Aortic smooth muscle cell (primary cell): ENCODE data around the gene CDIP1. TPM values are rescaled to one million over a fixed set of nuclear protein-coding genes. Genes with fewer than 3 reads are reported as not detected.

Experiments
- total RNA-seq: library from RNA; depleted of rRNA; stranded (reverse); fragments of >200 nt; gene quantifications from 2 replicates; pipeline ENCODE4 v1.2.3, GENCODE V29; 2014

Gene CDIP1
- total RNA-seq, result 4.4 and 5.5 TPM in 2 replicates

DNA sequence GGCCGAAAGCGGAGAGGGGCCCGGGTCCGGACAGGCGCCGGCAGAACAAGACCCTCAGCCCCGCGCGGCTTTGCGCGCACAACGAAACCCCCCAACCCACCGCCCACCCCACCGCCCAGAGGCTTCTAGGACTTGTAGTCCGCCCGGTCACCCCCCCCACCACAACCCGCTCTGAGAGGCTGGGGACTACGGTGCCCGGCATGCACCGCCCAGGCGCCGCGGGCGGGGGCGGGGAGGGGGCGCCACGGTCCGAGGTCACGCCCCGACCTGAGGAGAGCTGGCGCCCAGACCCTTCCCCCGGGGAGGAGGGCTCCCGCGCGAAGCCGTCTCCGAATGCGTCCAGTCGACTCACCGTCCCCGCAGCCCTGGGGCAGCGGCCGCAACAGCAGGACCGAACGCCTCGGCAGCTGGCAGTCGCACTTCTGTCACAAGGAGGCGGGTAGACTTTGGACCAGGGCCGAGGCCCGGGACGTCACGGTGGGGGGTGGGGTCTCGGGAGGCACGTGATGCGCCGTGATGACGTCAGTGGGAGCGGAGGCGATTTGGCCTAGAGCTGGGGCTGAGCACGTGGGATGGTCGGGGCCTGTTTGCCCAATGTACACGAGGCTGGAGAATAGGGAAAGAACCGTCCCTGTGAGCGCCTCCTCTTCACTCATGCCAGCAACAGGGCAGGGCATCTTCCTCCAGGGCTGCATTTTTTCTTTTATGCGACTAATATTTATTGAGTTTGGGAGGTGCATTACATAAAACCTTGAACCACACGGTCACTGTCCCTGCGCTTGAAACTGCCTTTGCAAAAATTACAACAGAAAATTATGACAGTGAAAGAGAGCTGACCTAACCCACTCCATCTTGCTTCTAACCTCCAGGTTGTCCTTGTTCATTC, at the start of gene CDIP1:
TSS of gene CDIP1 (minus strand) at position 424 of the 886 bp plus-strand sequence. CDS start 24,643 bp downstream, outside the sequence.

DNA sequence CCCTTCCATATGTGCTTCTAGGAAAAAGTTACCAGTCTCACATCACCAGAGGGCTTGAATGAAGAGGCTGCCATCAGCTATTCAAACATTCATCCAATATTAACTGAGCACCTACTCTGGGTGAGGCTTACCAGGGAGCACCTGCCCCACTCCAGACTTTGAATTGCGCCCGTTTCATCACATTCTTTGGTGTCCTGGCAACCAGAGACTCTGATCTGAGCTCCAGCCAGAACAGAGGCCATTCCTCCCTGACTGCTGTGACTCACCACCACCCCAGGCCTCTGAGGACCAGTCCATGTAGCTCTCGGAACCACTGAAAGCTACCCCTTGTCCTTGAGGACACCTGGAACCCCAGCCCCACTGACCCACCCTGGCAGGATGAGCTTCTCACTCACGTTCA, 17.5 kb upstream of the CDIP1 start, which contains the start of gene C16orf96:
TSS of gene C16orf96 (plus strand) at position 229 of the 400 bp plus-strand sequence. CDS start at position 379, 150 bp downstream.

DNA sequence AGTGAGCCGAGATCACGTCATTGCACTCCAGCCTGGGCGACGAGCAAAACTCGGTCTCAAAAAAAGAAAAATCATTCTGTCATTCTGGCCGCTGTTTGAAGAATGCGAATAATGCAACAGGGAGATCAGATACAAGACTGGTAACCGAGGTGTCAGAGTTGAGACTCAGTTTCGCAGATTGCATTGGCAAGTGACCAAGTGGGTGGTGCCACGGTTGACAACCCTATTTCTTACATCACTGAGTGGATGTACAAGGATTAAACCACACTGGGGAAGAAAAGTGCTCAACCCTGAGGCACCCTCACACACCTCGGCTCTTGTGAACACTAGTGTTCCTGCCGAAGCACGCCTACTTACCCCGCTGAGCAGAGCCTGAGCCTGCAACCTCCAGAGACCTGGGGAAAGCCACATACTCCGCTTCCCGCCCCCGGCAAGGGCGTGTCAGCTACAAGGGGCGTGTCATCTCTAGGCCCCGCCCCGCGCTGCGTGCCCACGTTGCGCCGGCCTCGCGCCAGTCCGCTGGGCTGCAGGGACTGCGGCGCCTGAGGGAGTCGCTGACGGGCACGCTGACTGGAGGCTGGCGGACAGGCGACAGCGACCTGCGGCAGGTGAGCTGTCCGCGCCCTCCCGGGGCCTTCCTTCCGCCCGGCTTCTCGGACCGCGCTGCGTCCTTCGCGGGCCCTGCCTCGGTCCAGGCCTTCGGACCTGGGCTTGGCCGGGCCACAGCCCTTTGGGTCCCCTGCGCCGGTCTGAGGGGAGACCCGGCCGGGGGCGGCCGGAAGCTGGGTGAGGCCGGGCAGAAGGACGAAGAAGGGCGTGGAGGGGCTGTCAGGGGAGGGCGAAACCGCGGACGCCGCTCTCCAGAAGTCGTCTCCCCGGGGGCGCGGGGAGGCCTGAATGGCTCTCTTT, 62.4 kb downstream of the CDIP1 start, which contains the start of gene HMOX2:
TSS of gene HMOX2 (plus strand) at position 519 of the 909 bp plus-strand sequence. CDS start 29,127 bp downstream, outside the sequence.

DNA sequence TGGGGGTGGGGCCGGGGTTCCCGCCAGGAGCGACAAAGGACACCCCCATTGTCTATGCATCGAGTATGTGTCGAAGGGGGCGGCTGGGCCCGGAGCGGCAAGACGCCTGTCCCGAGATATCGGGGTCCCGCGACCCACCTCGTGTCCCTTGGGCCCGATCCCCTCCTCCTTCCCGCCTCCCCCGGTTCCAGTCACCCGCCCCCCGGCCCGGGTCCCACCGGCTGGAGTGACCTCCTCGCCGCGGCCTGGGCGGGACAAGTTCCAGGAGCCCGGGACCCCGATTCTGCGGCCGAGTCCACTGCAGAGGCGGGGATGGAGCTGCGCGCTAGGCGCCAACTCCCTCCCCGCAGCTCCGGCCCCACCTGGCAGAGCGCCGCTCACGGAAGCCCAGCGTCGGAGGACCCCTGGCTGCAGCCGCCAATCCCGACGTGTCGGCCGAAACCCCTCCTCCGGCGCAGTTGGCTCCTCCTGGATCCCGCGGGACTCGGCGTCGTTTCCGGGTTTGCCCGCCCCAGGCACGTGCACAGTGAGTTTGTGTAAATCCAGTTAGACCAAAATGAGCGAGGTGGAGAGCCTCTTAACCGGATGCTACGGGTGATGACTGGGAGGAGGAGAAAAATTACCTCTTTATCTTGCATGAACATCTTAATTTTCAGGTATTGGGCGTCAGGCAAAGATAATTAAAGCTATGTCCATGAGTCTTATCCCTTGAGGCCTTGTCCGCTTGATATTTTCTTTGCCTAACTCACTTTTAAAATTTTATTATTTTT, 64.2 kb downstream of the CDIP1 start, which contains the start of gene NMRAL1:
TSS of gene NMRAL1 (minus strand) at position 434 of the 770 bp plus-strand sequence. CDS start 493 bp downstream, outside the sequence.

Other genes with a start within 250 kb of the CDIP1 start
- gene GLIS2, start 222.7 kb downstream of the CDIP1 start, total RNA-seq, result 2.6 and 4.1 TPM in 2 replicates
- 11.9 and 24.0 TPM in 2 replicates for gene PAM16, start 187.5 kb downstream of the CDIP1 start, total RNA-seq
- 88.0 and 101 TPM in 2 replicates for gene VASN, start 166.9 kb downstream of the CDIP1 start, total RNA-seq
- gene CORO7, start 122.2 kb downstream of the CDIP1 start, total RNA-seq, result 10.2 and 14.7 TPM in 2 replicates
- gene DNAJA3, start 112.9 kb downstream of the CDIP1 start, total RNA-seq, result 36.3 and 46.6 TPM in 2 replicates
- gene NMRAL1, start 64.1 kb downstream of the CDIP1 start, total RNA-seq, result 58.3 and 68.8 TPM in 2 replicates
- gene HMOX2, start 62.4 kb downstream of the CDIP1 start, total RNA-seq, result 70.1 and 71.5 TPM in 2 replicates
- not detected in 2 replicates for gene C16orf96, start 17.6 kb upstream of the CDIP1 start, total RNA-seq
- gene UBALD1, start 76.1 kb upstream of the CDIP1 start, total RNA-seq, result 3.2 TPM in 2 replicates
- 22.2 and 23.0 TPM in 2 replicates for gene MGRN1, start 86.1 kb upstream of the CDIP1 start, total RNA-seq
- gene NUDT16L1, start 154.8 kb upstream of the CDIP1 start, total RNA-seq, result 18.9 and 24.7 TPM in 2 replicates
- gene ANKS3, start 195.5 kb upstream of the CDIP1 start, total RNA-seq, result 19.4 and 21.8 TPM in 2 replicates
- gene DNAAF8, start 195.8 kb upstream of the CDIP1 start, total RNA-seq, result 1.1 and 1.3 TPM in 2 replicates
- 4.9 TPM in 2 replicates for gene ZNF500, start 228.4 kb upstream of the CDIP1 start, total RNA-seq
- not detected in 2 replicates for gene SEPTIN12, start 249.6 kb upstream of the CDIP1 start, total RNA-seq